ENCODE results near the gene HCN1.

The HCN1 gene

GRCh38 chr5:45274241-45274640 is 421.9 kb downstream of the HCN1 start:
- DNase-seq: no peak

- no peak for DNase-seq
Observed at GRCh38 chr5:45271626-45272025, 424.6 kb downstream of the HCN1 start.

- no peak for DNase-seq
Observed at GRCh38 chr5:45264447-45264846, 431.7 kb downstream of the HCN1 start.

- DNase-seq: no peak
Observed at GRCh38 chr5:45262061-45262590, 434.1 kb downstream of the HCN1 start.

GRCh38 chr5:45261125-45261524 is 435.1 kb downstream of the HCN1 start:
- DNase-seq: no peak

- DNase-seq: no peak
Observed at GRCh38 chr5:45260292-45260691, 435.9 kb downstream of the HCN1 start.

- DNase-seq: no peak
Observed at GRCh38 chr5:45252978-45253377, 443.2 kb downstream of the HCN1 start.

- DNase-seq: no peak
Observed at GRCh38 chr5:45252541-45252940, 443.6 kb downstream of the HCN1 start.

GRCh38 chr5:45225571-45226031 is 470.6 kb downstream of the HCN1 start:
- DNase-seq: no peak

GRCh38 chr5:45205403-45205961 is 490.7 kb downstream of the HCN1 start:
- DNase-seq: no peak
